GM11168 (cell line): Measurements from ENCODE around the gene SPATA13.

Experiments used
- in situ Hi-C: fragments of 300-500 bp; cut with MboI; formaldehyde crosslinking; loops from one replicate; pipeline ENCODE4 v1.12.0; 2022; ENCODE audit warnings: low sequenced_read_pairs; ENCODE audit not compliant: unreplicated experiment

The SPATA13 gene

DNA sequence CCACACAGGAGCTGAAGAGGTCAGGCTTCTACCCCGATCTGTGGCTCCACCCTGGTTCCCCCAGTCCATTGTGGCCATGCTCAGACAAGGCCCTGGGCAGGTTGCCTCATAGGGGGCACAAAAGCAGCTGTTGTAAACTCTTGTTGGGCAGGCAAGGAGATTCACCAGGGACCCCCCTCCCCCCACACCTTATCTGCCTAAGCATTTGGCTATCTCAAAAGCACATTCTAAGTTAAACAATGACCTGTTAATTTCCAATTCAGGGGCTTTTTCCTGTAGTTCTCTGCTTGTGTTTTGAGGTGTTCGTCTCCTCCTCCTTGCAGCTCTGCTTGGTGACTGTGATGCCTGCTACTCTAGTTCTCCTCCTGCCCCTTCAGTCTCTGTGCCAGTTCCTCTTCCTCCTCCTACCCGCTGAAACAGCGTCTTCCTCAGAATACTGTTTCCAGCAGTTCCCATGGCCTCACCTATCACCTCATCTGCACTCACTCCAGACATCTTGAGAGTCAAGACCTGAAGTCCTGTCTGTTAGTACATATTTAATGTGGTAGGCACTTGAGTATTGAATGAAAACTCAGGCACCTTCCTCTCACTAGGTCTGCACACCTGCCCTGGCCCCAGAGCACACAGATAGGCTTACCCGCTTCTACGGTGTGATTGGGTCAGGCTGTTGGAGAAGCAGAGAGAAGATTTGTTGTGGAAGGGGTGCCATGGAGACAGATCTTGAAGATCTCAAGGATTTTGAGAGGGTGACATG lies 31.7 kb downstream of the SPATA13 start:
- in situ Hi-C loops: no loop called here

DNA sequence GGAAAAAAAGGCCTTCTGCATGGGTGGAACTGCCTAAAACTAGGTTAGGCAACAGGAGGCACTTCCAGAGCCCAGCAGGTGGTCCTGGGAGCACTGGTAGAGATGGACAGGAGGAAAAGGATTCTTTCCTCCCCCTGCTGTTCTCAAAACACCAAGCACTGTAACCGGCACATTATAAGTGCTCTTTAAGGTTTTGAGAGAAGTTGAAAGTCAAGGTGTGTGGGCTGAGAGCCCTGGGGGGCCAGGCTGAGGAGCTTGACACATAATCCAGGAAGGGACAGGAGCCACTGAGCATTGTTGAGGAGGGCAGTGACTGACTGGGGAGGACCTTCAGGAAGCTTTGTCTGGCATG lies 32.3 kb downstream of the SPATA13 start:
- in situ Hi-C loops: no loop called here

DNA sequence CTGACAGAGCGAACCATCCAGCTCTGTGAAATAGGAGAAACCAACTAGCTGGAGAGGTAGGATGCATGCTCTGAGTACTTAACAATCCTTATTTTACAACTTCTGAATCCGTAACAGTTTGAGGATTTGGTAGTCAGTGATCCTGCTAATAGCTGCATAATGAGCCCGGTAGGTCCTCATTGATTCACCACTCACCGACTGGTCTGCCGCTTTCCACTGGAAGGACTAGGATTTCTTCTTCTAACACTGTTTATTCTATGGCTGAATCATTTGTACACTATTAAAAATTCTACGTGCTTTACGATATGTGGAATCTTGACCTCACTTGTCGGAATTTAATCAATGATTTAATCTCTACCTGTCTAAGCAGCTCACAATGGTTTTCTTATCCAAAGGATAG lies 33.9 kb downstream of the SPATA13 start:
- in situ Hi-C loops: no loop called here

DNA sequence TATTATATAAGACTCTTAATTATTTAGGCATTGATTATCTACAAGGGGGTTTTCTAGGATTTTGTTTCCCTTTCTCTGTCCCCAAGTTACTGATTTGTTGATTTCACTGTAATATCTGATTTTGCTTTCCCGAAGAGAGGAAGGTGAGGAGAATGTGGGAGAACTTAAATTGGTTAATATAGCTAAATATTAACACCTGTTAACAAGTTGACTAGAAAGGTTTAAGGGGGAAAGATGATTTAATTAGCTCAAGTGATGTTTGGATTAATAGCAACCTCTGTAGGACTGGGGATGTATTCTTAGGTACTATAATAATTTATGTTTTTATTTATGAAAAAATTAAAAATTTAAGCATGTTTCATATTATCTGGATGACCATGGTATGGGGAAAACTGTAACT lies 35.1 kb downstream of the SPATA13 start:
- in situ Hi-C loops: no loop called here

DNA sequence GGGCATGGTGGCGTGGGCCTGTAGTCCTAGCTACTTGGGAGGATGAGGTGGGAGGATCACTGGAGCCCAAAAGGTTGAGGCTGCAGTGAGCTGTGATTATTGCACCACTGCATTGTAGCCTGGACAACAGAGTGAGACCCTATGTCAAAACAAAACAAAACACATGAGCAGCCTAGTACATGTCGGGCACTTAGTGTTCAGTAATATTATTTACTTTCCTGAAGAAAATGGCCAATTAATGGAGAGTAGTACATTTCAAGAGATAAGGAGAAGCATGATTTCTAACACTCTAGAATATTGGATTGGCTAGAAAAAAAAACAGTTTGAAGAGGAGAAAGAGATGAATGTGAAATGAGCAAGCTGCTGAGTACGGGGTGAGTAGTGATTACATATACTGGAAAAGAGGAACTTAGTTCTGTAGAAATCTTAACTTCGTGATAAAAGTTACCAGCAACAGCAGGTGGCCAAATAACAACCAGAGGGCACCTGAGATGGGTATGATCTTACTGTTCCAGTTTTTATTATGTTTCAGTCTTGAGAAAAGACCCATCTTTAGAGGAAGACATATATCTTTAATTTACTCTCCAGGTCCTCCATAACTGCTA lies 36.2 kb downstream of the SPATA13 start:
- in situ Hi-C loops: no loop called here

DNA sequence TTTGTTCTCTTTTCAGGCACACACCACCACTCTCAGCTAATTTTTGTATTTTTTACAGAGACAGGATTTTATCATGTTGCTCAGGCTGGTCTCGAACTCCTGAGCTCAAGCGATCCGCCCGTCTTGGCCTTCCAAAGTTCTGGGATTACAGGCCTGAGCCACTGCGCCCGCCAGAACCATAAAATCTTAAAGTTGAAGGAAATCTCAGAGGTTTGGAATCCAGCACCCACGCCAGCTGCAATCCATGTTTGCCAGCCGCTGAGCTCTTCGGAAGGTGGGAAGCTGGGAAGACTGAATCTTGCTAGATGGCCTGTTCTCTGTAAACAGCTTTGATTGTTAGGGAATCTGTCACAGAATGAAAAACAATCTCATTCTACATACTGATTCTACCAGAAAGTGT lies 38.5 kb downstream of the SPATA13 start:
- in situ Hi-C loops: no loop called here

DNA sequence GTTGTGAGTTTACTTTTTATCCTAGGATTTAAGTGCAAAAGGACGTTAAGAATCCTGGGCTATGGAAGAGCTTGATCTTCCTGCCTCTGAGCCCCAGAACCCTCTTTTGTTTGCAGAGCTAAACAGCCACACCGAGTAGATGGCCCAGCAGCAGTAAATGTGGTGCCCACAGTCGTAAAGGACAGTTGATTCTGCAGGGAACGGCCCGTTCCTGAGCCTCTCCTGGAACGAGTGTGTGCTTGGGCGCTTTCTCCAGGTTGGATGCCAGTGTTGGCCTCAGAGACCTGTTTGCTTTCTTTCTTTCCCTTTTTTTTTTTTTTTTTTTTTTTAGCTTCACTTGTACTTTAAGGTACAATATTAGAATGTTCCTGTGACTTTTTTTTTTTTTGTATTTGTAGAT lies 41.7 kb downstream of the SPATA13 start:
- in situ Hi-C loops: loop anchor here (25.0 kb wide), 1 partner anchor 290 kb away; no protein-coding TSS in a partner anchor

DNA sequence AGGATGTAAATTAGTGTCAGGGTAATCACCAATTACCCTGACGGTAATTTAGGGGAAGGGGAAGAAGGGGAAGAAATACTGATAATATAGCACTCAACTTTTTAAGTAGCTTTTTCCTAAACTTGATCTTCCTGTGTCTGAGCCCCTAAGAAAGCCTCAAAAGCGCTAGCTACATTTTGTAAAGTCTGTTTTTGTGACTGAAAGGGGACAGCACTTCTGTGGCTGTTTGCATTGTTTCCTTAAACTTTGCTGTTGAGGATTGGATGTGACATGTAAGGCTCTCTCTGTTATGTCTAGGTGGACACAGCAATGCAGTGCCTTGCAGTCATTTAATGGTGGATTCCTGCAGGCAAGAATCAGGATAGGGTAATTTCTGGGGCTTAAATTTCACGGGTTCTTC lies 42.8 kb downstream of the SPATA13 start:
- in situ Hi-C loops: loop anchor here (25.0 kb wide), 1 partner anchor 291 kb away; no protein-coding TSS in a partner anchor

DNA sequence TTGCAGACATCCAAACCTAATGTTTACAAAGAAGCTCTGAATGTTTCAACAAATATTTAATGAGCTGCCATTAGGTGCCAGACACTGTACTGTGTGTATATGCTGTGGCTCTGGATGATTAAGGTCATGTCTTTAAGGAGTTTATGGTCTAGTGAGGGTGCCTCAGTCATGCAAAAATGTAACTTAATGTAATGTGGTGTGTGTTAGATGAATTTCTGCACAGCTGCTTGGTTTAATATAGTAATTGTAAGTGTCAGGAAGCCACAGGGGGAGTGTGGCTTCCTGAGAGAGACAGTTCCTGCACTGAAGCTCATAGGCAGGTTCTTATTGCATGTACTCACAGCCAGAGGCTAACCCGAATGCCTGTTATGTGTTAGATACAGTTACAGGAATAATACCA lies 43.3 kb downstream of the SPATA13 start:
- in situ Hi-C loops: loop anchor here (25.0 kb wide), 1 partner anchor 292 kb away; no protein-coding TSS in a partner anchor

DNA sequence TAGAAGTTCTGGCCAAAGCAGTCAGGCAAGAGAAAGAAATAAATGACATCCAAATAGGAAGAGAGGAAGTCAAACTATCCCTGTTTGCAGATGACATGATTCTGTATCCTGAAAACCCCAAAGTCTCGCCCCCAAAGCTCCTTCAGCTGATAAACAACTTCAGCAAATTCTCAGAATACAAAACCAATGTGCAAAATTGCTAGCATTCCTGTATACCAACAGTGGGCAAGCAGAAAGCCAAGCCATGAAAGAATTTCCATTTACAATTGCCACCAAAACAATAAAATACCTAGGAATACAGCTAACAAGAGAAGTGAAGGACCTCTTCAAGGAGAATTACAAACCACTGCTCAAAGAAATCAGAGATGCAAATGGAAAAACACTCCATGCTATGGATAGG lies 44.6 kb downstream of the SPATA13 start:
- in situ Hi-C loops: loop anchor here (25.0 kb wide), 1 partner anchor 293 kb away; no protein-coding TSS in a partner anchor

DNA sequence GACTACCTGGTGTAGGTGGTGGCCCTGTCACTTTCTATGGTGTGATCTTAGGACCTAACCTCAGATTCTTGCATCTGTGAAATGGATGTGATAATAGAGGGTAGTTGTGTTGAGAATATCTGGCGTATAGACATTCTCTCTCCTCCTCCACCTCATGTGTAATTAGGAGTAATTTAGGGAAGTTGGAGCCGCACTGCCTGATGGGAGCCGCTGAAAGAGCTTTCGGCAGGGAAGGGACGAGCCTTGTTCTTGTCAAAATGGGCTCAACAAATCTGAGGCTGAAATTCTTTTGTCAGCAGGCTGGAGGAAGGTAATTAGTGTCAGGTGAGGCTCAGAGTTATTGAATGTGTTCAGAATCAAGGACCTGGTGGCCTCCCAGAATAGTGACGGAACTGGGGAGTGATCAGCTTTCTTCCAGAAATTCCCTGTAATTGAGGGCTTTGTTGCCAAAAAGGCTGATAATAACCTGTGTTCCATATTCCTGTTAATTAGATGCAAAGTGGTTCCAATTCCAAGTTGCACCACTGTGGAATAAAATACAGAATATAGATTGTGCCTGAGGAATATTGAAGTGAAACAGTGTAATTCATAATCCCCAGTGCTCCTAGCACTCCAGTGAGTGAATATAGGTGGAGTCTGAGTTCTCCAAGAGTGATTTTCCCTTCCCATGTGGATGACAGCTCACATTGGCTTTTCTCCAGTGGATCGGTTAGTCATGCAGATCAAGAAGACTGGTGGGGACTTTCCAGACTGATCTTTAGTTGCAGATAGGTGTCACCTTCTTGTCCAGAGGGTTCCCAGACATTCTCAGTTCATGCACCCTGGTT lies 47.5 kb downstream of the SPATA13 start:
- in situ Hi-C loops: loop anchor here (25.0 kb wide), 1 partner anchor 296 kb away; no protein-coding TSS in a partner anchor

DNA sequence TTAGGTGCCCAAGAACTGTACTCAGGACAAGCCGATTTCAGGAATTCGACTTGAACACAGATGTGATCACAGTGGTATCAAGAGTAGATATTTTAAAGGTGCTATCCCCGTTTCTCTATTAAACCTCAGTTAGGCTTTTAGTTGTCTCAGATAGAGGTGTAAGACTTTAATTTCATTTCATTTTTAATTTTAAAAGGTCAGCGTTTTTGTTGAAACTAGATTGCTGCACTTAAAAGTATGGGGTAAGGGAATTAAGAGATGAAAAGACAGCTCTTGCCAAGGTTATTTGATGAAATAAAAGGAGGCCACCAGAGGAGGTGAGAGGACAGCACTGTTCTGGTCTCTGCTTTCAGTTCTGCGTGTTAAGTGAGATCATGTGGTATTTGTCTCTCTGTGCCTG lies 48.6 kb downstream of the SPATA13 start:
- in situ Hi-C loops: loop anchor here (25.0 kb wide), 1 partner anchor 297 kb away; no protein-coding TSS in a partner anchor

DNA sequence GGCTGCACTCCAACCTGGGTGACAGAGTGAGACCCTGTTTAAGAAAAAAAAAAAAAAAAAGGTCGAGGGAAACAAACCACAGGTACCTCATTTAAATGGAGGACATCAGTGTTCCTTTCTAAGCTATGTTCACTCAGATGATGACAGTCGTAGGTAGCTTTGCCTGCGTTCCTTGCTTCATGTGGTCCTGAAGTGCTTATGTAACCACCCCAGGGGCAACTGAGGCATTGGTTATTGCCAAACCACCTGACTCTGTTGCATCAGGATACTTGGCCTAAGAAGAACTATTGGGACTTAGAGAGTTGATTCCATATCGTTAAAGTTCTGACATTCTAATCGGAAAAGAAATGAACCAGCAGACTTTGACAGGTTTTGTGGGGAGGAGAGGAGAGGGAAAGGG lies 51.7 kb downstream of the SPATA13 start:
- in situ Hi-C loops: loop anchor here (10.0 to 25.0 kb wide), 2 partner anchors 157 to 300 kb away; no protein-coding TSS in a partner anchor

DNA sequence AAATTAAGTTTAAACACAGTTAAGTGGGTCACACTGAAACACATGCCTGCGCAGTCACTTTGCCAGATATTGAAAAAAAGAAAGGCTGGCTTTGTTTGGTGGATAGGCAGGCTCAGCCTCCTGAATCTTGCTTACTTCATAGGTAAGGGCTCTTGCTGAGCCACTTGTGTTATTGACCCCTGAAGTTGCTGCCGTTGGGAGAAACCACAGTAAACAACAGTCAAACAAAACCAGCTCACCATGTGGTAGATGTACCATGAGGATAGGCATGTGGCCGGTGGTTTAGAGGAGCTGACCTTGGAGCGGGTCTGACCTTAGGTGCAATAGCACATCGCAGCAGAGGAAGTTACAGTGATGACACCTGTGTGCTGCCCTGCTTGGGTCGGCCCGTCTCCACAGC lies 52.2 kb downstream of the SPATA13 start:
- in situ Hi-C loops: loop anchor here (10.0 to 25.0 kb wide), 2 partner anchors 158 to 300 kb away; no protein-coding TSS in a partner anchor

DNA sequence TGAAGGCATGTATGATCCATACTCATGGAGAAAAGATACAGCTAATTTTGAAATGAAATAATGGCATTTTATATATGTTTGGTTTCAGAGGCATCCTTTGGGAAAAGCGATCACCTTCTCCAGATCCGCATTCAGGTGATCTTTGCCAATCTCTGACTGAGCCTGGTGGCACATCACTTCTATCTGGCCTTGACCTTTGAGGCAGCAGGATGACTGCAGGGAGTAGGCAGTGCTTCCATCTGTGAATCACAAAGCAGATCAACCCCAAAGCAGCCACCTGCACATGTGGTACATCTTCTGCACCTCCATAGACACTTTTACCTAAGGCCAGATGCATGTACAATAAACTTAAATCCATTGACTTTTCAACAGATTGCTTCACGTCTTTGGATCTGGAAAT lies 53.4 kb downstream of the SPATA13 start:
- in situ Hi-C loops: loop anchor here (10.0 to 25.0 kb wide), 2 partner anchors 159 to 302 kb away; no protein-coding TSS in a partner anchor

DNA sequence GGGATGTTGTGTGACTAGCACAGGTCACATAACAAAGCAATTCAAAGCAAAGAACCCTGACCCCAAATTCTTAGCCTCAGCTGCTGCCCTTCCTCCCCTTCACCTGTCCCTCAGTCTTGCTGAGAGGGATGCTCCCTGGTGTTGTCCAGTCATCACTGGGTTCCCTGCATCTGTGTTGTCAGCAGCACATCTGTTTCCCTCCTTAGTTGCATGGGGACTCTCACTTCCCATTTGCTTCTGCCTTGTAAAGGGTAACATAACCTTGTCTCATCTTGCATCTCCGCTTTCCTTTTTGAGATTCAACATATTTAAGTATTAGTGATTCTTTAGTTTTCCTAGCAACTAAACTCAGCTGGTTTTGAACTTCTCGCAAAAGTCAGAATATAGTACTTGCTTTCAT lies 54.0 kb downstream of the SPATA13 start:
- in situ Hi-C loops: loop anchor here (10.0 to 25.0 kb wide), 2 partner anchors 160 to 302 kb away; no protein-coding TSS in a partner anchor

DNA sequence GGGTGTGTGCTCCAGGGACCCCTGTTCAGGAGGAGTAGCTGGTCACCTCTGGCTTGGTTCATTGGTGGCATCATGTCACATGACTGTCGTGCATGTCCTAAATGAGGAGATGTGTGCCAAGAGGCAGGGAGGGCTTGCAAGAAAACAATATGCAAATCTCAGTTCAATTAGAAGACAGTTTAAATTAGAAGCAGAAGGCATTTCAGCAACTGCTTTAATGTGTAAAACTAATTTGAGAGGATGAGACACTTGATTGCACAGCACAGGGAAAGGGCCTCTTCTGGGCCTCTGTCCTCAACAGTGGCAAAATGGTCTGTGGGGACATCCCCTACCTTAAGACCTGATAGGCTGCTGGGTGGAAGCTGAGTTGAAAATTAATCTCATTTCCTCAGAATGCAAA lies 54.6 kb downstream of the SPATA13 start:
- in situ Hi-C loops: loop anchor here (10.0 to 25.0 kb wide), 2 partner anchors 160 to 303 kb away; no protein-coding TSS in a partner anchor

DNA sequence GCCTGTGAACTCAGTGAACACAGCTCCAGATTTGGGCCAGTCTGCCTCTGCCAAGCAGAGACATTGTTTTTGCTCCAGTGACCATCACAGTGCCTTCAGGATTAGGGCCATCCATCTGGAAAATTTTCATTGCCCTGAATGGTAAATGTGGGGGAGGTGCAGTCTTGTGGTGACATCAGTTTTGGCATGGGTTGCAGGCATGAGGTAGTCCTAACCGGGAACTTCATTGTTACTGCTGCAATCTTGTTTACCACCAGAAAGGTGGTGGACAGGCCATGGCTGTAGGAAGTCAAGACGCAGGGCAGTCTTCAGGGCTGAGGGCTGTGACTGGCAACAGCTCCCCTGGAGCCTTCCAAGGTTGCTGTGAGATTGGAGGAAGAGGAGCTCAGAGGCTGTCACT lies 55.2 kb downstream of the SPATA13 start:
- in situ Hi-C loops: loop anchor here (10.0 to 25.0 kb wide), 2 partner anchors 161 to 303 kb away; no protein-coding TSS in a partner anchor

DNA sequence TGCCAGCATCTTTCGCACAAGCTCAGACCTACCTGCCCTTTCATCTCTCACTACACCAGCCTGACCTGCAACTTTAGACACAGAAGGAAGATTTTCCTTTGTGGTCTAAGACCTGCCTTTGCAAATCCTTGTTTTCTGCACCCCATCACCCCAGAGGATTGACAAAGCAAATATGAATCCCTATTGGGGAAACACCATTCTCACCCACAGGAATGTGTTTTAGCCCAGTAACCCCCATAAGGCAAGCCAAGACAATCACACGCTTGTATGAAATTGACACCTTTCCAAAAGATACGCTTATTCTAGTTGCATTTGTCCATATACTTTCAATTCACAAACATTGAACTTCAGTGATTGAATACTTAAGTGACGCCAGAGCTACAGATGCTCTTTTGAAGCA lies 55.7 kb downstream of the SPATA13 start:
- in situ Hi-C loops: loop anchor here (10.0 to 25.0 kb wide), 2 partner anchors 161 to 304 kb away; no protein-coding TSS in a partner anchor

DNA sequence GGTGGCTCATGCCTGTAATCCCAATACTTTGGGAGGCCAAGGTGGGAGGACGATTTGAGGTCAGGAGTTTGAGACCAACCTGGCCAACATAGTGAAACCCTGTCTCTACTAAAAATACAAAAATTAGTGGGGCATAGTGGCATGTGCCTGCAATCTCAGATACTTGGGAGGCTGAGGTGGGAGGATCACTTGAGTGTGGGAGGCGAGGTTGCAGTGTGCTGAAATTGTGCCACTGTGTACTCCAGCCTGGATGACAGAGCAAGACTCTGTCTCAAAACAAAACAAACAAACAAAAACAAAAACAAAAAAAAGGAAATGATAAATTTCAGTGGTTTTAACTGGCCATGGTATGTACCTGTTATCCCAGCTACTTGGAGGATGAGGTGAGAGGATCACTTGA lies 56.3 kb downstream of the SPATA13 start:
- in situ Hi-C loops: loop anchor here (10.0 to 25.0 kb wide), 2 partner anchors 162 to 304 kb away; no protein-coding TSS in a partner anchor
